ENCODE data around the gene ATP1A1.

Gene ATP1A1

DNA sequence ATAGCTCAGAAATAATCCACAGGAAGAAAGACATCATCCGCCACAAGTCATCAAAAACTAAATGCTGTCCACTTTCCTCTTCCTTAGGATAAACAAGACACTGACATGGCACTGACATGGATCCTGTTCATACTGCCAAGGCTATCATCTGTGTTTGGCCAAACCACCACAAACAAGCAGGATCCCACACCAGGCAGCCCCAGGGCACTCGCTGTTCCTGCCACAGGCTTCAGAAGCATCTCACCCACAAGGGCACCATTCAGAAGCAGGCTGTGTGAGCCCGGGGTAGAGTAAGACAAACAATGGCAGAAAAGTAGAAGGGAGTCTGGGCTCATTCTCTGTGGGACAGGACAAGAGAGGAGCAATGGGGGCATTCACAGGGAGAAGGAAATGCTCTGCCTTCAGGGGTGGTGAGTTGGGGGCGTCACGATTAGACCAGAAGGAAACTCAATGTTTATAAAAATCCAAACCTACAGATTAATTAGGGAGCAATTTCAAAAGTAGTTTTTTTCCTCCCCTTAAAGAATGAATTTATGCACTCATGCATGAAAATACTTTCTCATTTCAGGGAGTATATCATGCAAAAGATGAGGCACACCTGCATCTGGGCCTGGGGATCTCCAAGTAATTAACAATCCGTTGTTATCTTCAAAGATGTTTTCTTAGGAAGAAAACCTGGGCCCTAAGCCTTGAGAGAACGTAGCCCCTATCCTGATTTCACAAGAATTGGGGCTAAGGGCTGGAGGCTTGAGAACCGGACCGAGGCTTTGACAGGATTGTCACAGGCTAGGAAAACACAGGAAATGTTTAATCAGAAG is 43.3 kb upstream of the ATP1A1 start:
- H3K4me3 ChIP-seq (ENCODE audit: low read length) = no peak overlapping the region
- DNase-seq (ENCODE audit: low read depth) = no peak
- no peak for TF ChIP-seq CTCF (conservative IDR thresholded peaks at IDR 0.05; ENCODE audit: low read depth, low read length)

GRCh38 chr1:116330342-116330652 is 42.7 kb upstream of the ATP1A1 start:
- DNase-seq (ENCODE audit: low read depth) = no peak
- no peak for TF ChIP-seq CTCF (conservative IDR thresholded peaks at IDR 0.05; ENCODE audit: low read depth, low read length)

GRCh38 chr1:116330846-116331245 is 42.2 kb upstream of the ATP1A1 start:
- no peak overlapping the region for H3K4me3 ChIP-seq (ENCODE audit: low read length)
- TF ChIP-seq CTCF (conservative IDR thresholded peaks at IDR 0.05; ENCODE audit: low read depth, low read length) = no peak
- DNase-seq (ENCODE audit: low read depth) = no peak

More at GRCh38 chr1:116330342-116330652, 42.7 kb upstream of the ATP1A1 start:
- no peak overlapping the region for H3K4me3 ChIP-seq (ENCODE audit: low read length)

GRCh38 chr1:116331523-116331922 is 41.5 kb upstream of the ATP1A1 start:
- DNase-seq (ENCODE audit: low read depth) = no peak
- TF ChIP-seq CTCF (conservative IDR thresholded peaks at IDR 0.05; ENCODE audit: low read depth, low read length) = no peak
- no peak overlapping the region for H3K4me3 ChIP-seq (ENCODE audit: low read length)

DNA sequence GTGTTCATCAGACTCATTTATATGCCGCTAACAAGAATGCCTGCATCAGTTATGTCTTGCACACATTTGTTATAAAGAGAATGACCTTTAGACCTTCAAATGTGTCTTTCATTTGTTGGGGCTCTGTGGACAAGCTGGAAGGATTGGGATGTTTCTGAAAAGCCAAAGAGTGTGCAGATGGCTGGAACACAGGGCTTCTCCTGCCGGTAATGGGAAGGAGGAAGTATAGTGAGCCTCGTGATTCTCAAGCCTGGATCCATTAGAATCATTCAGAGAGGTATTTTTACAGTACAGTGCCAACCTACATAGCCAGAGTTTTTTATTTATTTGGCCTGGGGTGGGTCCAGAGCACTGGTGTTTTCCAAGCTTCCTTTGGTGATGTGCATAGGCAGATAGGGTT is 40.6 kb upstream of the ATP1A1 start:
- no peak for DNase-seq (ENCODE audit: low read depth)
- TF ChIP-seq CTCF (conservative IDR thresholded peaks at IDR 0.05; ENCODE audit: low read depth, low read length) = no peak
- H3K4me3 ChIP-seq (ENCODE audit: low read length) = no peak overlapping the region

DNA sequence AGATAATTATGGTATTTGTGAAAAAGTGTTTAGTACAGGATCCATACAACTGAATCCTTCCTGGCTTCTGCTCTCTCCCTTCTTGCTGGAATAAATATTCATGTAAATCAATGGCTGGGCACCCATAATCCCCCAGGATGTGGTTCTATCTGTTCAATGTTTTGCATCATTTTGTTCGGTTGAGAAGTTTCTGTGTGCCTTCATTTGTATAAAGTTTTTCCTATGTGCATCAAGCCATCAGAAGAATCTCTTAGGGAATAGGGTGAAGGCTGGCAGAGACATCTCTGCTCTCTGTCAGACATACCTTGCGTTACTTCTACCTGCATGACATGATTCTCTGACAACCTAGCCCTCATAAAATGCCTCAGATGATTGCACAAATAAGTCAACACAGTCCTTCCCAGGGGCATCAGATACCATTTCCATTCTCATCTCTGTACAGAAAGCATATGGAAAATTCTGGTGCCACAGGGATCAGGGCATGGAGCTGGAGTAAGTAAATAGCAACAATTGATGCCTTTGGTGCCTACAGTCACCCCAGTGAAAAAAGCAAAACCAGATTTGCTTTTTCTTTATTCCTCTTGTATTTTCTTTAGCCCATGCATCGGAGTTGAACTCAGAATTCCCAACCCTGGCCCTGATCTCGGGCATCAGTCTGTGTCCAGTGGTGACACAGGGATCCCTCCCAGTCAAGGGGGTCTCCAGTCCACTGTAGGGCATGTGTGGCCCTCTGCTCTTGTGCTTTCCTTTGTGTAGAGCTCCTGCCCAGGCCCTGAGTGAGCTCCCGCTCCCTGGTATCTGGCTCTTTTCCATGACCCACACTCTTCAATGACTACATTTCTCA is 39.7 kb upstream of the ATP1A1 start:
- no peak for DNase-seq (ENCODE audit: low read depth)
- TF ChIP-seq CTCF (conservative IDR thresholded peaks at IDR 0.05; ENCODE audit: low read depth, low read length) = no peak
- H3K4me3 ChIP-seq (ENCODE audit: low read length) = no peak overlapping the region
